Sigmoid colon (tissue), 7 donors: ENCODE measurements around the gene ISOC2. TPM values are rescaled to one million over a fixed set of nuclear protein-coding genes. Genes with fewer than 3 reads are reported as not detected.

Experiments
- DNase-seq: peaks from one replicate; pipeline ENCODE4 v3.0.0-alpha.2; 2019
- H3K27ac ChIP-seq, 4 donors: fragments of 200-600 bp; sonication (generic); one replicate each; pipeline ENCODE4 v1.5.1; 2016 to 2019; ENCODE audit warnings: mild to moderate bottlenecking in 1 of 4
- H3K27me3 ChIP-seq, 3 donors: fragments of 200-600 bp; sonication (generic); one replicate each; pipeline ENCODE4 v1.5.1; 2019; ENCODE audit warnings: mild to moderate bottlenecking in 1 of 3
- H3K36me3 ChIP-seq, 4 donors: fragments of 200-600 bp; sonication (generic); one replicate each; pipeline ENCODE4 v1.5.1; 2016 to 2019
- H3K4me1 ChIP-seq, 4 donors: fragments of 200-600 bp; sonication (generic); one replicate each; pipeline ENCODE4 v1.5.1; 2017 to 2019
- H3K4me3 ChIP-seq, 4 donors: fragments of 200-600 bp; sonication (generic); one replicate each; pipeline ENCODE4 v1.5.1; 2017 to 2019; ENCODE audit warnings: mild to moderate bottlenecking in 2 of 4, moderate library complexity in 1 of 4
- H3K9me3 ChIP-seq, 4 donors: fragments of 200-600 bp in 3 of 4; sonication (generic) in 3 of 4; one replicate each; pipeline versions ENCODE4 v1.5.1 to v1.6.1; 2013 to 2019
- EP300 ChIP-seq, 4 donors: sonication (generic); formaldehyde crosslinking; IDR thresholded peaks; one replicate each; pipeline ENCODE4 v1.6.1; 2017; ENCODE audit warnings: antibody characterized with exemption in 4 of 4
- POLR2A ChIP-seq, 2 donors: fragments of 450-650 bp; IDR thresholded peaks; one replicate each; pipeline ENCODE4 v1.6.1; 2016; ENCODE audit warnings: antibody characterized with exemption in 2 of 2, mild to moderate bottlenecking in 2 of 2, moderate library complexity in 2 of 2
- POLR2AphosphoS5 ChIP-seq, 4 donors: sonication (generic); formaldehyde crosslinking; IDR thresholded peaks; one replicate each; pipeline ENCODE4 v1.6.1; 2017; ENCODE audit warnings: antibody characterized with exemption in 4 of 4
- WGBS, 2 donors: extraction: QIAGEN DNeasy Blood & Tissue Kit; methylation state at CpG; one replicate each; pipeline ENCODE4 v1.1.7; 2013; 5-methylcytosine and 5-hydroxymethylcytosine counted together
- intact Hi-C: fragments of 100-400 bp; cut with DNase I; formaldehyde crosslinking; loops from one replicate; pipeline ENCODE4 v1.15.1; 2023
- polyA plus RNA-seq, 3 donors: library from polyadenylated mRNA; stranded (reverse); fragments of 200-250 nt; gene quantifications; one replicate each; pipeline ENCODE4 v1.2.3, GENCODE V29; 2013
- total RNA-seq, 4 donors: library from RNA; depleted of rRNA; stranded (reverse); fragments of >200 nt; gene quantifications; one replicate each; pipeline ENCODE4 v1.1.0, GENCODE V29; 2016
- TF ChIP-seq, protein P1 (sequence below), 4 experiments: fragments of 450-650 bp in 3 of 4; fragments of 200-600 bp in 1 of 4; IDR thresholded peaks; one replicate each; pipeline ENCODE4 v1.5.1; 2016 to 2019; ENCODE audit warnings: antibody characterized with exemption in 4 of 4, mild to moderate bottlenecking in 3 of 4, moderate library complexity in 2 of 4
- donor health status: healthy with polysubstance abuse.
- donor health status: Bipolar disorder and iron deficiency.
- donor health status: healthy.

The ISOC2 gene
- total and polyA plus RNA-seq, 7 donors = 90.3 to 173 (median 114) TPM

DNA sequence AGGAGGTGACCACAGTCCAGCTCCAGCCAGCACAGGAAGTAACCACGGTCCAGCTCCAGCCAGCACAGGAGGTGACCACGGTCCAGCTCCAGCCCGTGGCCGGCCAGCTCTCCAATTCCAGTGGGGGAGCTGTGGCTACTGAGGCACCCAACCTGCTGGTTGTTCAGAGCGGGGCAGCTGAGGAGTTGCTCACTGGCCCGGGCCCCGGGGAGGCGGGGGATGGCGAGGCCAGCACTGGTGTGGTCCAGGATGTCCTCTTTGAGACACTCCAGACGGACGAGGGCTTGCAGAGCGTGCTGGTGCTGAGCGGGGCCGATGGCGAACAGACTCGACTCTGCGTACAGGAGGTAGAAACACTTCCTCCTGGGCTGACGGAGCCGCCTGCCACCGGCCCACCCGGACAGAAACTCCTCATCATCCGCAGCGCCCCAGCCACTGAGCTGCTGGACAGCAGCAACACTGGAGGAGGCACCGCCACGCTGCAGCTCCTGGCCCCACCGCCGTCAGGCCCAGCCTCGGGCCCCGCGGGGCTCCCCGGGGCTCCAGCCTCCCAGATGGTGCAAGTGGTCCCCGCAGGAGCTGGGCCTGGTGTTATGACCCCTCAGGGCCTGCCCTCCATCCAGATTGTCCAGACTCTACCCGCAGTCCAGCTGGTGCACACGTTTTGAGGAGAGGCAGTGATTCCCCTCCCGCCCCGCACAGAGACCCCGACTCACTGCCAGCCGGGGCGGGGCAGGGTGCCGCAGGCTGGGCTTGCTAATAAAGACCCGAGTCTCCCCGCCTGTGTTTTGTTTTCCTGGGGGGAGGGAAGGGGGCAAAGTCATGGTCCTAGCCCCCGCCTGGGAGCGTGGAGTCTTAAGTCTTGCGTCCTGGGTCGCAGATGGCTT lies 22.5 kb upstream of the ISOC2 start:
- Histone ChIP-seq H3K27me3 (no peaks in the 10 kb centered on the region), H3K36me3 (peaks cover 0 to 24% (median 14%) of the 10 kb centered on the region in 4 donors), H3K4me3 (peak overlapping the region in 3 of 4 donors; percentile 58 to 65 (median 59)), H3K9me3 (no peaks in the 10 kb centered on the region), H3K27ac (peak overlapping the region; percentile 94 to 99 (median 96)), H3K4me1 (peaks cover 0 to 51% (median 49%) of the 10 kb centered on the region in 4 donors)
- TF ChIP-seq EP300 (IDR thresholded peaks at IDR 0.05) (no peak), POLR2A (IDR thresholded peaks at IDR 0.05) (no peak), POLR2AphosphoS5 (IDR thresholded peaks at IDR 0.05) (no peak)
- TF ChIP-seq, protein P1, sequence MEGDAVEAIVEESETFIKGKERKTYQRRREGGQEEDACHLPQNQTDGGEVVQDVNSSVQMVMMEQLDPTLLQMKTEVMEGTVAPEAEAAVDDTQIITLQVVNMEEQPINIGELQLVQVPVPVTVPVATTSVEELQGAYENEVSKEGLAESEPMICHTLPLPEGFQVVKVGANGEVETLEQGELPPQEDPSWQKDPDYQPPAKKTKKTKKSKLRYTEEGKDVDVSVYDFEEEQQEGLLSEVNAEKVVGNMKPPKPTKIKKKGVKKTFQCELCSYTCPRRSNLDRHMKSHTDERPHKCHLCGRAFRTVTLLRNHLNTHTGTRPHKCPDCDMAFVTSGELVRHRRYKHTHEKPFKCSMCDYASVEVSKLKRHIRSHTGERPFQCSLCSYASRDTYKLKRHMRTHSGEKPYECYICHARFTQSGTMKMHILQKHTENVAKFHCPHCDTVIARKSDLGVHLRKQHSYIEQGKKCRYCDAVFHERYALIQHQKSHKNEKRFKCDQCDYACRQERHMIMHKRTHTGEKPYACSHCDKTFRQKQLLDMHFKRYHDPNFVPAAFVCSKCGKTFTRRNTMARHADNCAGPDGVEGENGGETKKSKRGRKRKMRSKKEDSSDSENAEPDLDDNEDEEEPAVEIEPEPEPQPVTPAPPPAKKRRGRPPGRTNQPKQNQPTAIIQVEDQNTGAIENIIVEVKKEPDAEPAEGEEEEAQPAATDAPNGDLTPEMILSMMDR (IDR thresholded peaks at IDR 0.05) = no peak
- 83 to 86% methylated on average over 46 of the region's 46 CpGs for WGBS, 2 donors
- intact Hi-C loops = no loop called here
- DNase-seq = peak; percentile 69

GRCh38 chr19:55482967-55483705 lies 21.7 kb upstream of the ISOC2 start:
- no peak for DNase-seq
- TF ChIP-seq POLR2A (IDR thresholded peaks at IDR 0.05) (no peak), EP300 (IDR thresholded peaks at IDR 0.05) (no peak), POLR2AphosphoS5 (IDR thresholded peaks at IDR 0.05) (no peak)
- TF ChIP-seq, protein P1 (IDR thresholded peaks at IDR 0.05) = no peak
- intact Hi-C loops = no loop called here
- Histone ChIP-seq H3K36me3 (peaks cover 0 to 24% (median 14%) of the 10 kb centered on the region in 4 donors), H3K4me3 (no peak overlapping the region), H3K9me3 (no peaks in the 10 kb centered on the region), H3K4me1 (peaks cover 0 to 49% (median 45%) of the 10 kb centered on the region in 4 donors), H3K27ac (no peak overlapping the region), H3K27me3 (no peaks in the 10 kb centered on the region)
- WGBS, 2 donors = 95 to 96% methylated on average over 47 of the region's 47 CpGs

GRCh38 chr19:55482156-55482961 lies 20.9 kb upstream of the ISOC2 start:
- H3K36me3 ChIP-seq = peaks cover 0 to 24% (median 14%) of the 10 kb centered on the region in 4 donors
- no peak for TF ChIP-seq POLR2A (IDR thresholded peaks at IDR 0.05)
- TF ChIP-seq, protein P1 (IDR thresholded peaks at IDR 0.05) = no peak
- no peak for TF ChIP-seq EP300 (IDR thresholded peaks at IDR 0.05)
- no peak for TF ChIP-seq POLR2AphosphoS5 (IDR thresholded peaks at IDR 0.05)
- H3K27me3 ChIP-seq = no peaks in the 10 kb centered on the region
- peaks cover 0 to 49% (median 45%) of the 10 kb centered on the region in 4 donors for H3K4me1 ChIP-seq
- no peak for DNase-seq
- 95 to 96% methylated on average over 83 of the region's 83 CpGs for WGBS, 2 donors
- H3K9me3 ChIP-seq = no peaks in the 10 kb centered on the region
- no peak overlapping the region for H3K27ac ChIP-seq
- intact Hi-C loops = no loop called here
- no peak overlapping the region for H3K4me3 ChIP-seq

- DNase-seq = no peak
- no peak overlapping the region for H3K4me3 ChIP-seq
- no peaks in the 10 kb centered on the region for H3K9me3 ChIP-seq
- peaks cover 0 to 45% (median 42%) of the 10 kb centered on the region in 4 donors for H3K4me1 ChIP-seq
- WGBS, 2 donors = 89 to 94% methylated on average over 40 of the region's 40 CpGs
- peaks cover 0 to 24% (median 14%) of the 10 kb centered on the region in 4 donors for H3K36me3 ChIP-seq
- intact Hi-C loops = no loop called here
- H3K27ac ChIP-seq = no peak overlapping the region
- H3K27me3 ChIP-seq = no peaks in the 10 kb centered on the region
- TF ChIP-seq POLR2AphosphoS5 (IDR thresholded peaks at IDR 0.05) = no peak
- TF ChIP-seq POLR2A (IDR thresholded peaks at IDR 0.05) = no peak
- TF ChIP-seq, protein P1 (IDR thresholded peaks at IDR 0.05) = no peak
- TF ChIP-seq EP300 (IDR thresholded peaks at IDR 0.05) = no peak
Observed at GRCh38 chr19:55481794-55482155, 20.3 kb upstream of the ISOC2 start.
